ENCODE results near the gene CITED1.

Gene CITED1

GRCh38 chrX:72308566-72309296, 3.0 kb upstream of the CITED1 start:
- DNase-seq (ENCODE audit: low read depth in 2 of 2, low spot score in 1 of 2), result no peak

GRCh38 chrX:72308209-72308565, 2.5 kb upstream of the CITED1 start:
- DNase-seq (ENCODE audit: low read depth in 2 of 2, low spot score in 1 of 2), result no peak

- no peak for DNase-seq (ENCODE audit: low read depth in 2 of 2, low spot score in 1 of 2)
These were observed 1.9 kb upstream of the CITED1 start for GRCh38 chrX:72307646-72308051.

GRCh38 chrX:72306851-72307645, 1.3 kb upstream of the CITED1 start:
- peak in 1 of 2 donors; percentile 3 for DNase-seq (ENCODE audit: low read depth in 2 of 2, low spot score in 1 of 2)

GRCh38 chrX:72306085-72306801, 529 bp upstream of the CITED1 start:
- DNase-seq (ENCODE audit: low read depth in 2 of 2, low spot score in 1 of 2), result no peak

- DNase-seq (ENCODE audit: low read depth in 2 of 2, low spot score in 1 of 2), result no peak
These were observed 837 bp downstream of the CITED1 start for GRCh38 chrX:72304877-72305276.

- DNase-seq (ENCODE audit: low read depth in 2 of 2, low spot score in 1 of 2), result no peak
These were observed 3.9 kb downstream of the CITED1 start for GRCh38 chrX:72301781-72302180.

GRCh38 chrX:72299891-72300630, 5.7 kb downstream of the CITED1 start:
- DNase-seq (ENCODE audit: low read depth in 2 of 2, low spot score in 1 of 2), result no peak

GRCh38 chrX:72297953-72298730, 7.6 kb downstream of the CITED1 start:
- DNase-seq (ENCODE audit: low read depth in 2 of 2, low spot score in 1 of 2), result no peak

- DNase-seq (ENCODE audit: low read depth in 2 of 2, low spot score in 1 of 2), result no peak
These were observed 8.7 kb downstream of the CITED1 start for GRCh38 chrX:72296991-72297390.

- no peak for DNase-seq (ENCODE audit: low read depth in 2 of 2, low spot score in 1 of 2)
These were observed 10.0 kb downstream of the CITED1 start for GRCh38 chrX:72295745-72296144.

GRCh38 chrX:72294497-72294896, 11.2 kb downstream of the CITED1 start:
- no peak for DNase-seq (ENCODE audit: low read depth in 2 of 2, low spot score in 1 of 2)

GRCh38 chrX:72282302-72282701, 23.4 kb downstream of the CITED1 start:
- no peak for DNase-seq (ENCODE audit: low read depth in 2 of 2, low spot score in 1 of 2)

- no peak for DNase-seq (ENCODE audit: low read depth in 2 of 2, low spot score in 1 of 2)
These were observed 25.3 kb downstream of the CITED1 start for GRCh38 chrX:72280321-72280845.

- no peak for DNase-seq (ENCODE audit: low read depth in 2 of 2, low spot score in 1 of 2)
These were observed 29.2 kb downstream of the CITED1 start for GRCh38 chrX:72276478-72276953.

GRCh38 chrX:72274526-72274925, 31.2 kb downstream of the CITED1 start:
- DNase-seq (ENCODE audit: low read depth in 2 of 2, low spot score in 1 of 2), result no peak

GRCh38 chrX:72273718-72274117, 32.0 kb downstream of the CITED1 start:
- no peak for DNase-seq (ENCODE audit: low read depth in 2 of 2, low spot score in 1 of 2)

- DNase-seq (ENCODE audit: low read depth in 2 of 2, low spot score in 1 of 2), result no peak
These were observed 32.8 kb downstream of the CITED1 start for GRCh38 chrX:72272868-72273267.

GRCh38 chrX:72271812-72272211, 33.9 kb downstream of the CITED1 start:
- no peak for DNase-seq (ENCODE audit: low read depth in 2 of 2, low spot score in 1 of 2)
